Adrenal gland (tissue), 5 donors: Measurements from ENCODE around the gene COA4.

Source experiments
- CTCF ChIP-seq, 6 experiments: fragments of 450-650 bp in 4 of 6; fragments of 200-600 bp in 2 of 6; sonication (generic) in 1 of 6; IDR thresholded peaks; 1 replicate in 5 of 6; 2 replicates in 1 of 6; pipeline versions ENCODE4 v1.5.1 to v1.8.0; 2016 to 2021; ENCODE audit warnings: antibody characterized with exemption in 6 of 6, mild to moderate bottlenecking in 2 of 6, moderate library complexity in 1 of 6
- POLR2A ChIP-seq, 2 donors: fragments of 450-650 bp; IDR thresholded peaks; one replicate each; pipeline ENCODE4 v1.6.1; 2017; ENCODE audit warnings: antibody characterized with exemption in 2 of 2, mild to moderate bottlenecking in 2 of 2, moderate library complexity in 1 of 2
- donor health status: DM: no; HTN: no; CAD: no.

DNA sequence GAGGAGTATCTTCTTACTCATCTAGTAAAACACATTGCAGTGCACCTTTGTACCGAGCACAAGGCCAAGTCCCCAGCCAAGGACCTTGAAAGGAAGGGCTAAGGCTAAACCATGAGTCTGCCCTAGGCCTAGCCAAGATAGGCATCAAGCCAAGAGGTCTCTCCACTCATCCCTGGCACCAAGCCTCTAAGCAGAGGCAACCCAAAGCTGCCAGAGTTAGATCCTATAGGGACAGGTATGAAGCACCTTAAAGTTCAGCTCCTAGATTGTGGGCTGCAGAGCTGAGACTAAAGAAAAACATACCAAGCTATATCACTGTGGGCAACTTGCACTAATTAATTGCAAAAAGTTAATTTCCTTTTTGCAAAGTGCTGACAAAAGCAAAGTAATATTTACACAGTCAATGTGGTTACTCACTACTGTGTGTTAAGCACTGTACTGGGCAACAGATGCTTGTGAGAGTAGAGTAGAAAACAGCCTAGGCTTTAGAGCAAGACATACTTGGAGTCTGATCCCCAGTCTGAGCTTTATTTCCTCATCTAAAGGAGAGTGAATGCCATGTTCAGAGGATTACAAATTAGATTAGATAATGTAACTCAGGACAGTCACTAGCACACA lies 7.2 kb downstream of the COA4 start:
- TF ChIP-seq CTCF (IDR thresholded peaks at IDR 0.05) (no peak), POLR2A (IDR thresholded peaks at IDR 0.05) (no peak)
